BLaER1 treated with 17β-estradiol and CSF1 and Interleukin-3, amounts not matched to agents 10 nM and 100 nM (cell line): Measurements from ENCODE around the gene ELL.
A peak's percentile ranks its signal among the peaks of the same experiment; 100 is the strongest.

Experiments
- H3K27ac ChIP-seq, 11 experiments: shearing (Covaris generic); formaldehyde crosslinking; 2 replicates each; pipeline ENCODE4 v1.8.1; 2022
- H3K27me3 ChIP-seq, 11 experiments: shearing (Covaris generic); formaldehyde crosslinking; 2 replicates each; pipeline ENCODE4 v1.8.1; 2022
- H3K36me3 ChIP-seq, 11 experiments: shearing (Covaris generic); formaldehyde crosslinking; 2 replicates each; pipeline ENCODE4 v1.8.1; 2022
- H3K4me1 ChIP-seq, 10 experiments: shearing (Covaris generic); formaldehyde crosslinking; 2 replicates each; pipeline ENCODE4 v1.8.1; 2022
- H3K4me2 ChIP-seq, 11 experiments: shearing (Covaris generic); formaldehyde crosslinking; 2 replicates each; pipeline ENCODE4 v1.8.1; 2022
- H3K4me3 ChIP-seq, 10 experiments: shearing (Covaris generic); formaldehyde crosslinking; 2 replicates each; pipeline ENCODE4 v1.8.1; 2022
- H3K9ac ChIP-seq, 11 experiments: shearing (Covaris generic); formaldehyde crosslinking; 2 replicates each; pipeline ENCODE4 v1.8.1; 2022
- H3K9me3 ChIP-seq, 11 experiments: shearing (Covaris generic); formaldehyde crosslinking; replicated peaks in 1 of 11; 2 replicates each; pipeline ENCODE4 v1.8.1; 2022
- H4K20me1 ChIP-seq, 11 experiments: shearing (Covaris generic); formaldehyde crosslinking; 2 replicates each; pipeline ENCODE4 v1.8.1; 2022
- Cebpa-rat ChIP-seq, 11 experiments: shearing (Covaris generic); IDR thresholded peaks; 2 replicates each; pipeline ENCODE4 v1.8.1; 2022

The ELL gene

GRCh38 chr19:18444513-18444912 lies 77.4 kb downstream of the ELL start:
- Histone ChIP-seq H3K9me3 (no peaks in the 10 kb centered on the region), H4K20me1 (peaks cover 42 to 98% (median 82%) of the 10 kb centered on the region in 11 experiments), H3K4me2 (peak overlapping the region in 8 of 11 experiments; percentile 44 to 77 (median 60); a peak in 14 of 22 replicates), H3K4me3 (no peak overlapping the region; a peak in 2 of 20 replicates), H3K4me1 (peaks cover 32 to 61% (median 53%) of the 10 kb centered on the region in 10 experiments), H3K27ac (peak overlapping the region in 3 of 11 experiments; percentile 14 to 30 (median 20); a peak in 4 of 22 replicates), H3K9ac (peak overlapping the region in 9 of 11 experiments; percentile 11 to 65 (median 42); a peak in 14 of 22 replicates), H3K36me3 (peaks cover 50 to 77% (median 66%) of the 10 kb centered on the region in 11 experiments), H3K27me3 (no peaks in the 10 kb centered on the region)
- no peak for TF ChIP-seq Cebpa-rat (IDR thresholded peaks at IDR 0.05)

- peak overlapping the region in 10 of 11 experiments; percentile 7 to 77 (median 58); a peak in 16 of 22 replicates for H3K4me2 ChIP-seq
- H3K27me3 ChIP-seq: no peaks in the 10 kb centered on the region
- TF ChIP-seq Cebpa-rat (IDR thresholded peaks at IDR 0.05): no peak
- no peaks in the 10 kb centered on the region for H3K9me3 ChIP-seq
- H3K4me1 ChIP-seq: peaks cover 37 to 68% (median 60%) of the 10 kb centered on the region in 10 experiments
- peaks cover 43 to 70% (median 59%) of the 10 kb centered on the region in 11 experiments for H3K36me3 ChIP-seq
- peaks cover 39 to 98% (median 77%) of the 10 kb centered on the region in 11 experiments for H4K20me1 ChIP-seq
- peak overlapping the region in 3 of 11 experiments; percentile 14 to 30 (median 20); a peak in 5 of 22 replicates for H3K27ac ChIP-seq
- peak overlapping the region in 9 of 11 experiments; percentile 10 to 65 (median 45); a peak in 14 of 22 replicates for H3K9ac ChIP-seq
- no peak overlapping the region; a peak in 2 of 20 replicates for H3K4me3 ChIP-seq
These were observed 78.0 kb downstream of the ELL start for GRCh38 chr19:18443831-18444230.

GRCh38 chr19:18443406-18443805 lies 78.5 kb downstream of the ELL start:
- H3K4me1 ChIP-seq: peaks cover 41 to 72% (median 64%) of the 10 kb centered on the region in 10 experiments
- H3K27me3 ChIP-seq: no peaks in the 10 kb centered on the region
- no peak for TF ChIP-seq Cebpa-rat (IDR thresholded peaks at IDR 0.05)
- peaks cover 39 to 66% (median 55%) of the 10 kb centered on the region in 11 experiments for H3K36me3 ChIP-seq
- H3K27ac ChIP-seq: peak overlapping the region in 3 of 11 experiments; percentile 14 to 30 (median 20); a peak in 4 of 22 replicates
- peak overlapping the region in 10 of 11 experiments; percentile 7 to 77 (median 58); a peak in 15 of 22 replicates for H3K4me2 ChIP-seq
- H3K9me3 ChIP-seq: no peaks in the 10 kb centered on the region
- H3K9ac ChIP-seq: peak overlapping the region in 7 of 11 experiments; percentile 15 to 65 (median 51); a peak in 11 of 22 replicates
- peaks cover 39 to 98% (median 77%) of the 10 kb centered on the region in 11 experiments for H4K20me1 ChIP-seq
- no peak overlapping the region for H3K4me3 ChIP-seq

GRCh38 chr19:18442941-18443340 lies 78.9 kb downstream of the ELL start:
- Histone ChIP-seq H3K4me2 (peak overlapping the region in 6 of 11 experiments; percentile 48 to 74 (median 58); a peak in 5 of 22 replicates), H3K9ac (peak overlapping the region in 5 of 11 experiments; percentile 36 to 65 (median 53); a peak in 6 of 22 replicates), H3K4me3 (no peak overlapping the region), H4K20me1 (peaks cover 37 to 97% (median 75%) of the 10 kb centered on the region in 11 experiments), H3K4me1 (peaks cover 45 to 75% (median 68%) of the 10 kb centered on the region in 10 experiments), H3K9me3 (no peaks in the 10 kb centered on the region), H3K36me3 (peaks cover 34 to 61% (median 50%) of the 10 kb centered on the region in 11 experiments), H3K27ac (peak overlapping the region in 1 of 11 experiments; percentile 20; a peak in 1 of 22 replicates), H3K27me3 (no peaks in the 10 kb centered on the region)
- TF ChIP-seq Cebpa-rat (IDR thresholded peaks at IDR 0.05): no peak

- H4K20me1 ChIP-seq: peaks cover 37 to 93% (median 70%) of the 10 kb centered on the region in 11 experiments
- peak overlapping the region in 1 of 11 experiments; percentile 53; a peak in 1 of 22 replicates for H3K9ac ChIP-seq
- peaks cover 28 to 53% (median 42%) of the 10 kb centered on the region in 11 experiments for H3K36me3 ChIP-seq
- peaks cover 41 to 77% (median 67%) of the 10 kb centered on the region in 10 experiments for H3K4me1 ChIP-seq
- H3K27ac ChIP-seq: no peak overlapping the region
- H3K27me3 ChIP-seq: no peaks in the 10 kb centered on the region
- no peak overlapping the region for H3K4me3 ChIP-seq
- no peaks in the 10 kb centered on the region for H3K9me3 ChIP-seq
- peak overlapping the region in 3 of 11 experiments; percentile 18 to 48 (median 37); a peak in 2 of 22 replicates for H3K4me2 ChIP-seq
- no peak for TF ChIP-seq Cebpa-rat (IDR thresholded peaks at IDR 0.05)
These were observed 79.8 kb downstream of the ELL start for GRCh38 chr19:18441804-18442788.

- H3K9me3 ChIP-seq: no peaks in the 10 kb centered on the region
- H3K4me1 ChIP-seq: peaks cover 50 to 76% (median 69%) of the 10 kb centered on the region in 10 experiments
- H3K36me3 ChIP-seq: peaks cover 22 to 44% (median 37%) of the 10 kb centered on the region in 11 experiments
- H3K27me3 ChIP-seq: no peaks in the 10 kb centered on the region
- H3K4me3 ChIP-seq: no peak overlapping the region
- no peak for TF ChIP-seq Cebpa-rat (IDR thresholded peaks at IDR 0.05)
- no peak overlapping the region for H3K9ac ChIP-seq
- H3K4me2 ChIP-seq: no peak overlapping the region; a peak in 1 of 22 replicates
- H3K27ac ChIP-seq: no peak overlapping the region
- H4K20me1 ChIP-seq: peaks cover 41 to 93% (median 70%) of the 10 kb centered on the region in 11 experiments; a peak in 21 of 22 replicates
These were observed 80.7 kb downstream of the ELL start for GRCh38 chr19:18440936-18441803.

GRCh38 chr19:18440415-18440877 lies 81.4 kb downstream of the ELL start:
- Histone ChIP-seq H3K9me3 (no peaks in the 10 kb centered on the region), H4K20me1 (peaks cover 44 to 93% (median 70%) of the 10 kb centered on the region in 11 experiments; a peak in 21 of 22 replicates), H3K9ac (no peak overlapping the region), H3K4me3 (no peak overlapping the region), H3K4me2 (no peak overlapping the region; a peak in 1 of 22 replicates), H3K4me1 (peaks cover 50 to 76% (median 69%) of the 10 kb centered on the region in 10 experiments), H3K36me3 (peaks cover 23 to 43% (median 33%) of the 10 kb centered on the region in 11 experiments; a peak in 21 of 22 replicates), H3K27me3 (no peaks in the 10 kb centered on the region), H3K27ac (no peak overlapping the region)
- no peak for TF ChIP-seq Cebpa-rat (IDR thresholded peaks at IDR 0.05)

GRCh38 chr19:18439910-18440237 lies 82.0 kb downstream of the ELL start:
- Histone ChIP-seq H3K9me3 (no peaks in the 10 kb centered on the region), H3K4me1 (peaks cover 52 to 78% (median 71%) of the 10 kb centered on the region in 10 experiments), H3K36me3 (peaks cover 25 to 45% (median 36%) of the 10 kb centered on the region in 11 experiments; a peak in 21 of 22 replicates), H3K27me3 (no peaks in the 10 kb centered on the region), H4K20me1 (peaks cover 48 to 95% (median 68%) of the 10 kb centered on the region in 11 experiments; a peak in 21 of 22 replicates), H3K9ac (0 out of 22 replicates have a peak overlapping the region, but pooled peaks of 1 of the 11 experiments have one; percentile 4), H3K4me2 (peak overlapping the region in 1 of 11 experiments; percentile 99; a peak in 1 of 22 replicates), H3K4me3 (no peak overlapping the region), H3K27ac (no peak overlapping the region)
- TF ChIP-seq Cebpa-rat (IDR thresholded peaks at IDR 0.05): no peak
